BE2C (cell line): ENCODE data around the gene RPP21.

Source experiments
- DNase-seq: peaks from one replicate; pipeline ENCODE4 v3.0.0-alpha.2; 2020
- H3K27me3 ChIP-seq: fragments of 250-450 bp; sonication (Bioruptor Pico); 2 replicates; pipeline ENCODE4 v1.5.1; 2020; ENCODE audit warnings: mild to moderate bottlenecking
- H3K36me3 ChIP-seq: fragments of 250-450 bp; sonication (Bioruptor Pico); 2 replicates; pipeline ENCODE4 v1.5.1; 2020; ENCODE audit warnings: mild to moderate bottlenecking
- H3K4me1 ChIP-seq: fragments of 250-450 bp; sonication (Bioruptor Pico); 2 replicates; pipeline ENCODE4 v1.5.1; 2020
- H3K4me3 ChIP-seq: 2 replicates; pipeline ENCODE4 v1.5.1; 2011; ENCODE audit warnings: low read depth, low read length
- H3K9me3 ChIP-seq: fragments of 250-450 bp; sonication (Bioruptor Pico); 2 replicates; pipeline ENCODE4 v1.5.1; 2020
- TF ChIP-seq, protein P1 (sequence below): IDR thresholded peaks from 2 replicates; pipeline ENCODE4 v1.5.1; 2012; ENCODE audit warnings: mild to moderate bottlenecking, low read depth, low read length

The RPP21 gene

DNA sequence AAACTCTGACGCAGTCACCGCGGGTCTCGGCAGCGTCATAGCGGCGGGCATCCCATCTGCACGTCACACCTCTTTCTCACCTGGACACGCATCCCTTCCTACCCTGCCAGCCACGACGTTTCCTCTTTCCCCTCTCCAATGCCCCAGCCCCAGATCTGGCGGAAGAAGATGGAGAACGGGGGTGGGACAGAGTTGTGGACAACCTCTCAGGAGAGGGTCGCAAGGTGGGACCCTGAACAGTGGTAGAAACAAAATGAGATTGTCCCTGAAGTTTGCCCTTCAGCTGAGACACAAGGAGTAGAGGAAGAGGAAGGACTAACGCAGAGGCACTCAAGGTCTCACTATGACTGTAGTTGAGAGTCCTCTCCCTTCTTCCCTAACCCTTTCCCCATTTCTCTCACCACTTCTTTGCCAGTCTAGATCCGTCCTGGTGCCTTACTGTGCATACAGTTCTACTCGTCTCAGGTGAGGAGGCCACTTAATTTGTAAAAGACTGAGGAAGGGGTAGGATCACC, 17.7 kb upstream of the RPP21 start:
- no peaks in the 10 kb centered on the region for H3K9me3 ChIP-seq
- H3K4me3 ChIP-seq = peak overlapping the region; percentile 89
- TF ChIP-seq, protein P1, sequence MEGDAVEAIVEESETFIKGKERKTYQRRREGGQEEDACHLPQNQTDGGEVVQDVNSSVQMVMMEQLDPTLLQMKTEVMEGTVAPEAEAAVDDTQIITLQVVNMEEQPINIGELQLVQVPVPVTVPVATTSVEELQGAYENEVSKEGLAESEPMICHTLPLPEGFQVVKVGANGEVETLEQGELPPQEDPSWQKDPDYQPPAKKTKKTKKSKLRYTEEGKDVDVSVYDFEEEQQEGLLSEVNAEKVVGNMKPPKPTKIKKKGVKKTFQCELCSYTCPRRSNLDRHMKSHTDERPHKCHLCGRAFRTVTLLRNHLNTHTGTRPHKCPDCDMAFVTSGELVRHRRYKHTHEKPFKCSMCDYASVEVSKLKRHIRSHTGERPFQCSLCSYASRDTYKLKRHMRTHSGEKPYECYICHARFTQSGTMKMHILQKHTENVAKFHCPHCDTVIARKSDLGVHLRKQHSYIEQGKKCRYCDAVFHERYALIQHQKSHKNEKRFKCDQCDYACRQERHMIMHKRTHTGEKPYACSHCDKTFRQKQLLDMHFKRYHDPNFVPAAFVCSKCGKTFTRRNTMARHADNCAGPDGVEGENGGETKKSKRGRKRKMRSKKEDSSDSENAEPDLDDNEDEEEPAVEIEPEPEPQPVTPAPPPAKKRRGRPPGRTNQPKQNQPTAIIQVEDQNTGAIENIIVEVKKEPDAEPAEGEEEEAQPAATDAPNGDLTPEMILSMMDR = no peak
- H3K27me3 ChIP-seq = no peaks in the 10 kb centered on the region
- DNase-seq = no peak
- no peaks in the 10 kb centered on the region for H3K4me1 ChIP-seq
- peaks cover 8% of the 10 kb centered on the region for H3K36me3 ChIP-seq

DNA sequence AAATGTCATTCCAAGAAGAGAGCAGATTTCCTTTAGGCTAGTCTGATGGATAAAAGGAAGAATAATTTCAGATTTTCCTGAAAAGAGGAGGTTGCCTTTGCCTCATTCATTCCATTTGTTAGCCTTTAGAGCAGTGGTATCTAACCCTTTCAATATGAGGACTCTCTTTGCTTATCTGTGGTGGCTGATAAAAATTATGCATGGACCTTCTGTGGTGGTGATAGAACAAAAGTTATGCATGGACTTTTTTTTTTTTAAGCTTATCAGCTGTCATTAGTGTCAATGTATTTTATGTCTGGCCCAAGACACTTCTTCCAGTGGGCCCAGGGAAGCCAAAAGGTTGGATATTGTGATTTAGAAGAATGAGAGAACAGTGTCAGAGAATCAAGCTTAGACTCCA, 16.6 kb upstream of the RPP21 start:
- no peaks in the 10 kb centered on the region for H3K27me3 ChIP-seq
- no peak overlapping the region for H3K4me3 ChIP-seq
- peaks cover 8% of the 10 kb centered on the region for H3K36me3 ChIP-seq
- no peaks in the 10 kb centered on the region for H3K9me3 ChIP-seq
- H3K4me1 ChIP-seq = no peaks in the 10 kb centered on the region
- TF ChIP-seq, protein P1 = no peak
- DNase-seq = no peak

DNA sequence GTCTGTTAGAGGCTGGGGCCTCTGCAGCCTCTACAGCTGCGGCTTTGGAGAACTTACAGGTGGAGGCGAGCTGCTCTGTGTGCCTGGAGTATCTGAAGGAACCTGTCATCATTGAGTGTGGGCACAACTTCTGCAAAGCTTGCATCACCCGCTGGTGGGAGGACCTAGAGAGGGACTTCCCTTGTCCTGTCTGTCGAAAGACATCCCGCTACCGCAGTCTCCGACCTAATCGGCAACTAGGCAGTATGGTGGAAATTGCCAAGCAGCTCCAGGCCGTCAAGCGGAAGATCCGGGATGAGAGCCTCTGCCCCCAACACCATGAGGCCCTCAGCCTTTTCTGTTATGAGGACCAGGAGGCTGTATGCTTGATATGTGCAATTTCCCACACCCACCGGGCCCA, 15.6 kb upstream of the RPP21 start:
- Histone ChIP-seq H3K27me3 (no peaks in the 10 kb centered on the region), H3K4me3 (no peak overlapping the region), H3K4me1 (no peaks in the 10 kb centered on the region), H3K9me3 (no peaks in the 10 kb centered on the region), H3K36me3 (peaks cover 12% of the 10 kb centered on the region)
- TF ChIP-seq, protein P1 = no peak
- DNase-seq = no peak

DNA sequence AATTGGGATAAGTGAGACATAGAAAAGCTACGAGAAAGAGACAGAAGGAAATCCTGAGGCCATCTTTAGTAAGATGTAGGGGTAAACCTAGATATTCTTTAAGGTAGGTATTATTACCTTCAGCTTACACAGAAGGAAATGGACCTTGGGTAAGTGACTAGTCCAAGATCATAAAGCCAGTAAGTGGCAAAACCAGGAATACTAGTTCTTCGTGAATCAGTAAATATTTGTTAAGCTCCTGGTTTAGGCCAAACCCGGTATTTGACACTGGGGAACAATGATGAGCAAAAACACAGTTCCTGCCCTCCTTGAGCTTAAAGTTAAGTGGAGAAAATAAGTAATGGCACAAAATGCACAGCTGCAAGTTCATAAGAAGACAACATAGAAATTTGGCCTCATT, 13.0 kb upstream of the RPP21 start:
- H3K36me3 ChIP-seq = peaks cover 25% of the 10 kb centered on the region

DNA sequence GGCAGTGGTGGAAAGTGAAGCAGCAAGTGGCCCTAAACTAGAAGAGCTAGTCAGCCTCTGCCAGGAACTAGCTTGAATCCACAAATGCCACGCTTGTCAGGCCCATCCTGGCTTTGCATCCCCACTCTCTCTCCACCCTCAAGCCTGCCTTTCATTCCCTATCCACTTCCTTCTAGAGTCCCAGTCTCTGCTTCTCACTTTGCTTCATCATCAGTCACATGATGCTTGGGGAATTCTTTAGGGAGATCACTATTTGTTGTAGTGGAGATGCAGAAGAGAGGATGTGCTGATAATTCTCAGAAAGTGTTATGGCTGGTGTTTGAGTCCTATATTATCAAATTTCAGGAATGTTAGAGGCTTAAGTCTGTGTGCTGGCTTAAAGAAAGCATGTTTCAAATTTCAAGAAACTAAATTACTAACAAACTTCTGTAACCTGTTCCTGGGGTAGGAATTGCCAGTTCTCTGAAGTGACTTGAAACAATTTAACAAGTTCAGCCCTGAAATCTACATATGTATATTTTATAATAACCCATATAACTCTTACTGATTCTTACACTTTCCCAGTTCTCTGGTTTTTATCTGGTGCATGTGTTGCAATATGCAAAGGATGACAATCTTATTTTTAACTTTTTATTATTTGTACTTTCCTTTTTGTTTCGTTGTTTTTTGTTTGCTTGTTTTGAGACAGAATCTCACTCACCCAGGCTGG, 10.7 kb upstream of the RPP21 start:
- no peaks in the 10 kb centered on the region for H3K9me3 ChIP-seq
- peaks cover 31% of the 10 kb centered on the region for H3K36me3 ChIP-seq
- DNase-seq = no peak
- H3K4me1 ChIP-seq = no peaks in the 10 kb centered on the region
- H3K4me3 ChIP-seq = no peak overlapping the region
- TF ChIP-seq, protein P1 = no peak
- H3K27me3 ChIP-seq = no peaks in the 10 kb centered on the region

More for the DNA sequence above, 13.0 kb upstream of the RPP21 start:
- Histone ChIP-seq H3K9me3 (no peaks in the 10 kb centered on the region), H3K4me3 (no peak overlapping the region), H3K27me3 (no peaks in the 10 kb centered on the region), H3K4me1 (no peaks in the 10 kb centered on the region)
- no peak for DNase-seq
- TF ChIP-seq, protein P1 = no peak

DNA sequence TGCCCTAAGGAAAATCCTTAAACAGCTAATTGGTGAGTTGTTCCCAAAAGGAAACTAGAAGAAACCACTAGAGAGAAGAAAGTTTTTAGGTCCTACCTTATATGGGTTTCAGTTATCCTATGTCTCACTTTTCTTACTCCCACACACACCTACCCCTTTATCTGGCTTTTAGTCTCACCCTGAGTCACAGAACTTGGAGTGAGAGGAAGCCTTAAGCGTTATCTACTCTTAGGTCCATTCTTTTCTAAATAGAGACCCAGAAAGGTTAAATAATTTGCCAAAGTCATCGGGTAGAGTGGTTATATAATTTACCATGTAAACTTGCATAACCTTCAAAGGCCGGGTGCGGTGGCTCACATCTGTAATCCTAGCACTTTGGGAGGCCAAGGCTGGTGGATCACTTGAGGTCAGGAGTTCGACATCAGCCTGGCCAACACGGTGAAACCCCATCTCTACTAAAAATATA, 4.3 kb upstream of the RPP21 start:
- H3K27me3 ChIP-seq = no peaks in the 10 kb centered on the region
- TF ChIP-seq, protein P1 = no peak
- H3K9me3 ChIP-seq = no peaks in the 10 kb centered on the region
- H3K4me3 ChIP-seq = no peak overlapping the region
- no peak for DNase-seq
- H3K36me3 ChIP-seq = peaks cover 26% of the 10 kb centered on the region
- no peaks in the 10 kb centered on the region for H3K4me1 ChIP-seq
